ENCODE measurements around the gene SLC24A3. TPM values are rescaled to one million over a fixed set of nuclear protein-coding genes. Genes with fewer than 3 reads are reported as not detected.

The SLC24A3 gene
- polyA plus RNA-seq, 1 donor (not counting 4 experiments of a cell fraction or from before 2014, with no cell fraction given), result 0.17 TPM

- FAIRE-seq (no peak), DNase-seq (ENCODE audit: low read depth, low spot score) (no peak)
- TF ChIP-seq EZH2 (IDR thresholded peaks at IDR 0.05; ENCODE audit: low read length), result no peak
- no peak for TF ChIP-seq CTCF (optimal IDR thresholded peaks at IDR 0.05 in 1 of 3, IDR thresholded peaks at IDR 0.05 in 1 of 3, conservative IDR thresholded peaks at IDR 0.05 in 1 of 3; ENCODE audit: extremely low read depth in 1 of 3, insufficient read depth in 2 of 3, low read length in 3 of 3)
- H3K9me1 ChIP-seq (ENCODE audit: control insufficient read depth, extremely low read depth, insufficient read depth, low read length), result no peaks in the 10 kb centered on the region
- no peak overlapping the region for H3K4me2 ChIP-seq (ENCODE audit: control insufficient read depth, extremely low read depth, insufficient read depth, low read depth, low read length)
- no peak overlapping the region for H3K9ac ChIP-seq (ENCODE audit: control insufficient read depth, extremely low read depth, insufficient read depth, low read length)
- no peak overlapping the region for H3K4me3 ChIP-seq (ENCODE audit: control insufficient read depth in 2 of 3, extremely low read depth in 1 of 3, insufficient read depth in 2 of 3, low read depth in 1 of 3, low read length in 3 of 3)
- dilution Hi-C loops (cut with MboI; ENCODE audit: extremely low pct_ligation_motif_present, low sequenced_read_pairs), result no loop called here
- H2AFZ ChIP-seq (ENCODE audit: control insufficient read depth, low read length), result no peak overlapping the region
- H4K20me1 ChIP-seq (ENCODE audit: control insufficient read depth, extremely low read depth, insufficient read depth, low read length), result no peaks in the 10 kb centered on the region
- no peaks in the 10 kb centered on the region for H3K36me3 ChIP-seq (ENCODE audit: control insufficient read depth in 2 of 2, extremely low read depth in 1 of 2, insufficient read depth in 2 of 2, low read length in 2 of 2)
- H3K27ac ChIP-seq (ENCODE audit: control insufficient read depth, insufficient read depth, low read length), result no peak overlapping the region
- no peaks in the 10 kb centered on the region for H3K4me1 ChIP-seq (ENCODE audit: control insufficient read depth, extremely low read depth, insufficient read depth, low read length)
- no peaks in the 10 kb centered on the region for H3K9me3 ChIP-seq (ENCODE audit: control insufficient read depth, low read depth, low read length)
- H3K79me2 ChIP-seq (ENCODE audit: control insufficient read depth, insufficient read depth, low read length), result no peaks in the 10 kb centered on the region
- no peaks in the 10 kb centered on the region for H3K27me3 ChIP-seq (ENCODE audit: control insufficient read depth, extremely low read depth, insufficient read depth, low read length)
These were observed 30.9 kb upstream of the SLC24A3 start for GRCh38 chr20:19181552-19181951.

GRCh38 chr20:19185083-19185482, 27.4 kb upstream of the SLC24A3 start:
- no peaks in the 10 kb centered on the region for H3K9me3 ChIP-seq (ENCODE audit: control insufficient read depth, low read depth, low read length)
- H3K4me2 ChIP-seq (ENCODE audit: control insufficient read depth, extremely low read depth, insufficient read depth, low read depth, low read length), result no peak overlapping the region
- H3K4me3 ChIP-seq (ENCODE audit: control insufficient read depth in 2 of 3, extremely low read depth in 1 of 3, insufficient read depth in 2 of 3, low read depth in 1 of 3, low read length in 3 of 3), result no peak overlapping the region
- H3K4me1 ChIP-seq (ENCODE audit: control insufficient read depth, extremely low read depth, insufficient read depth, low read length), result no peaks in the 10 kb centered on the region
- DNase-seq (ENCODE audit: low read depth, low spot score), result no peak
- no peak for FAIRE-seq
- H3K27ac ChIP-seq (ENCODE audit: control insufficient read depth, insufficient read depth, low read length), result no peak overlapping the region
- H3K27me3 ChIP-seq (ENCODE audit: control insufficient read depth, extremely low read depth, insufficient read depth, low read length), result no peaks in the 10 kb centered on the region
- no peaks in the 10 kb centered on the region for H3K36me3 ChIP-seq (ENCODE audit: control insufficient read depth in 2 of 2, extremely low read depth in 1 of 2, insufficient read depth in 2 of 2, low read length in 2 of 2)
- H4K20me1 ChIP-seq (ENCODE audit: control insufficient read depth, extremely low read depth, insufficient read depth, low read length), result no peaks in the 10 kb centered on the region
- dilution Hi-C loops (cut with MboI; ENCODE audit: extremely low pct_ligation_motif_present, low sequenced_read_pairs), result no loop called here
- H3K9me1 ChIP-seq (ENCODE audit: control insufficient read depth, extremely low read depth, insufficient read depth, low read length), result no peaks in the 10 kb centered on the region
- H3K9ac ChIP-seq (ENCODE audit: control insufficient read depth, extremely low read depth, insufficient read depth, low read length), result no peak overlapping the region
- H2AFZ ChIP-seq (ENCODE audit: control insufficient read depth, low read length), result no peak overlapping the region
- H3K79me2 ChIP-seq (ENCODE audit: control insufficient read depth, insufficient read depth, low read length), result no peaks in the 10 kb centered on the region
- TF ChIP-seq EZH2 (IDR thresholded peaks at IDR 0.05; ENCODE audit: low read length) (no peak), CTCF (optimal IDR thresholded peaks at IDR 0.05 in 1 of 3, IDR thresholded peaks at IDR 0.05 in 1 of 3, conservative IDR thresholded peaks at IDR 0.05 in 1 of 3; ENCODE audit: extremely low read depth in 1 of 3, insufficient read depth in 2 of 3, low read length in 3 of 3) (no peak)
